ENCODE data around the gene PRKCB.

Gene PRKCB

DNA sequence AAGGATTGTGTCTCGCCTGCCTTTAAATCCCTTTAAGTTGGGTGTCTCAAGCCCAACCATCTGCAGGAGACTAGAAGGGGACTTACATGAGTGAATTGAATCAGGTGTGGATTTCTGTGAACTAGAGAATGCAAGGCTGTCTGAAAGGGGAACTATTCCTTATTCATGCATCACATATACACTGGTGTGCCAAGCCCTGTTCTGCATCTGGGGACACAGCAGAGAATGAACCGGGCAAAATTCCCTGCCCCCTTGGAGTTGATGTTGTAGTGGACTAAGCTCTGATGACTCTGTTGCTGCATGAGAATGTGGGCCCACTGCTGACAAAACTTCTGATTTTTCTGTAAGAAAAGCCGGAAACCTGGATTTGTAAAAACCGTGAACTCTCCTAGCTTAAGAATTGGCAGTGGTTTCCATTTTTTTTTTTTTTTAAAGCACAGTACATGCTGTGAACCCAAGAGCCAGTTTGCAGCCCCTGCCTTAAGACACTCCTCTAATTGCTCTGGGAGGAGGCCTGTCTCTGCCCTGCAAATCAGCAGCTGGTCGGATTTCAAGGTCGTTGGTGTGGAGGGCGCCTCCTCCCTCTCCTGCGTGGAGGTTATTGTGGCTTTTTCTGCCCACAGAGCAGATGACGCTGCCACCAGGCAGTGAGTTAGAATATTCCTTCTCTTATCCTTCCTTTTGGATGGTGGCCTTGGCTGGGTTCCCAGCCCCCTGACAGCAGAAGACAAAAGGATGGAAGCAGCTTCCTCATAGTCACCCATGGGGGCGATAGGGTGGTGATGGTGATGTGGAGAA, 131.0 kb downstream of the PRKCB start:
- peaks cover 85% of the 10 kb centered on the region for H3K4me1 Mint-ChIP-seq
- peak overlapping the region; percentile 38 for H3K4me3 Mint-ChIP-seq
- H3K36me3 Mint-ChIP-seq: peaks cover 62% of the 10 kb centered on the region
- peak; percentile 80 for ATAC-seq
- H3K27ac Mint-ChIP-seq: peak overlapping the region; percentile 84
- H3K27me3 Mint-ChIP-seq: no peaks in the 10 kb centered on the region
- peaks cover 4% of the 10 kb centered on the region for H3K9me3 Mint-ChIP-seq

DNA sequence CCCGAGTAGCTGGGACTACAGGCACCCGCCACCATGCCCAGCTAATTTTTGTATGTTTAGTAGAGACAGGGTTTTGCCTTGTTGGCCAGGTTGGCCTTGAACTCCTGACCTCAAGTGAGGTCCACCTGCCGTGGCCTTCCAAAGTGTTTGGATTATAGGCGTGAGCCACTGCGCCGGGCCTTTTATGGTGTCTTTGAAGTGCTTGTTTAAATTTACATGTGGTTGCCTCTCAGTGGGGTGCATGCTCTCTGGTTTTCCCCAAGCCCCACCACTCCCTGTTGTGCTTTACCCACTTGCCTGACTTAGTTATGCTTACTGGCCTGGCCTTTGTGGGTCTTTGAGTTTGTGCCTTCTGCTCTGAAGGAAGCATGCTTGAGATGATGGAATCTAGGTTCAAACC, 132.0 kb downstream of the PRKCB start:
- Mint-ChIP-seq H3K27me3 (no peaks in the 10 kb centered on the region), H3K4me1 (peaks cover 85% of the 10 kb centered on the region), H3K9me3 (no peaks in the 10 kb centered on the region), H3K4me3 (peak overlapping the region; percentile 2), H3K36me3 (peaks cover 59% of the 10 kb centered on the region), H3K27ac (peak overlapping the region; percentile 84)
- peak; percentile 65 for ATAC-seq

DNA sequence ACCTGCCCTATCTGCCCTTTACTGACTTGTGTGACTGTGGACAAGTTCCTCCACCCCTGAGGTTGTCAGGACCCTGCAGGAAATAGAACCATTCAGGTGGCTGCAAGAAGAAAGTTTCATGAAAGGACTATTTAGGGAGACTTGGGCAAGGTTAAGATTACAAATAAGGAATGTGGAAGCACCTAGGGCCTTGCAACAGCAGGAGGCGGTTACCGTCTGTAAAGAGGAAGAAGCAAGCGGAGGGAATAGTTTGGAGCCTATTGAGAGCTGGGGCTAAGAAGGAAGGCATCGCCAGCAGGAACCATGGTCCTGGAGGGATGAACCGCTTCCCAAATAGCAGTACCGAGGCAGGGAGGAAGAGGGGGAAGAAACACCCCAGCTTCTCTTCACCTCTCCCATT, 132.4 kb downstream of the PRKCB start:
- Mint-ChIP-seq H3K4me1 (peaks cover 84% of the 10 kb centered on the region), H3K27me3 (no peaks in the 10 kb centered on the region), H3K9me3 (no peaks in the 10 kb centered on the region), H3K27ac (peak overlapping the region; percentile 84), H3K4me3 (peak overlapping the region; percentile 2), H3K36me3 (peaks cover 57% of the 10 kb centered on the region)
- ATAC-seq: no peak

DNA sequence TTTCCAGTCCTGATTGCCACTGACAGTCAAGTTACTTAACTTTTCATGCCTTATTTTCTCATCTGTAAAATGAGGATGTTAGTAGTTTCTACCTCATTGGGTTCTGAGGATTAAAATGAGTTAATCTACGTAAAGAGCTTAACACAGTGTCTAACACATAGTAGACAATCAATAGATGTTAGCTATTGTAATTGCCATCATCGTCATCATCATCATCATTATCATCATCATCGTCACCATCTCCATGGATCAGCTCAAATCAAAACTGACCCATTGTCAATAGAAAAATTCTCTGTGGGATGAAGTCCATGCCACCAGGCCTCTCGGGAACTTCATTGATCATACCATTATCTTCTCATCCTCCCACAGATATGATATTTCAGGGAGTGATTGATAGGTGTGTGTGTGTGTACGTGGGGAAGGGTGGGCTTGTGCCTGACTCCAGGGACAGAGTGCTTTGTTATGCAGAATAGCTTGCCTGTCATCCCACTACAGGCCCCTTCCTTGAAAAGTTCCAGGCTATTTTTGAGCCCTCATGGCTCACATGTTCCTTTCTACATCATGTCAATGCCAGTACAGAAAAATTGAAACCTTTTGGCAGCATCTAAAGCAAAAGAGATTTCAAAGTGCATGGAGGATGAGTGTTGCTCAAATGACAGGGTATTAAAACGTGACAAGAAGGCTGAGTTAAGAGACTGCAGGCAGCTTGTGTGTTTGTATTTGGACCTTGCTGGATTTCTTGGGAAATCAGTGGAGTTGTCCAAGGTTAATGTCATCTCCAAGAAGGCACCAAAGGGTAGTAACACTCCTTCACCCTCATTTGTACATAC, 133.9 kb downstream of the PRKCB start:
- peaks cover 89% of the 10 kb centered on the region for H3K4me1 Mint-ChIP-seq
- H3K27ac Mint-ChIP-seq: peak overlapping the region; percentile 84

DNA sequence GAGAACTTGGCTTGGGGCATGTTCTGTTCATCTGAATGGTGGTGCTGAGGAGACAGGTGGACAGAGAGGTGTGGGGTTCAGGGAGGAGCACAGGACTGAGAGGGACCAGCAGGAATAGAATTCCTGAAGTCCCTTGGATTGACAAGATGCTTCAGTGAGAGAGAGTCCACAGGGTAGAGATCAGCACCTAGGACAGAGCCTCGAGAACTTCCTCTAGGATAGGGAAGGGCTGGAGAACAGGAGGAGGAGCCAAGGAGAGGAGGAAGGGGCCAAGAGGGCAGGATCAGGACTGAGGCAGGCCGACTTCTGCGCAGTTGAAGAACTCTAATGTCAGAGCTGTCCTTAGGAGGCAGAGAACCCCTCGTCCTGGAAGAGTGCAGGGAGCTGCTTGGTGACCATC, 138.4 kb downstream of the PRKCB start:
- Mint-ChIP-seq H3K36me3 (peaks cover 38% of the 10 kb centered on the region), H3K27ac (peak overlapping the region; percentile 68), H3K4me3 (peak overlapping the region; percentile 13), H3K4me1 (peaks cover 92% of the 10 kb centered on the region), H3K9me3 (no peaks in the 10 kb centered on the region), H3K27me3 (no peaks in the 10 kb centered on the region)
- ATAC-seq: no peak

More for the DNA sequence above, 133.9 kb downstream of the PRKCB start:
- peaks cover 59% of the 10 kb centered on the region for H3K36me3 Mint-ChIP-seq
- no peak for ATAC-seq
- H3K27me3 Mint-ChIP-seq: no peaks in the 10 kb centered on the region
- H3K4me3 Mint-ChIP-seq: no peak overlapping the region
- H3K9me3 Mint-ChIP-seq: no peaks in the 10 kb centered on the region

DNA sequence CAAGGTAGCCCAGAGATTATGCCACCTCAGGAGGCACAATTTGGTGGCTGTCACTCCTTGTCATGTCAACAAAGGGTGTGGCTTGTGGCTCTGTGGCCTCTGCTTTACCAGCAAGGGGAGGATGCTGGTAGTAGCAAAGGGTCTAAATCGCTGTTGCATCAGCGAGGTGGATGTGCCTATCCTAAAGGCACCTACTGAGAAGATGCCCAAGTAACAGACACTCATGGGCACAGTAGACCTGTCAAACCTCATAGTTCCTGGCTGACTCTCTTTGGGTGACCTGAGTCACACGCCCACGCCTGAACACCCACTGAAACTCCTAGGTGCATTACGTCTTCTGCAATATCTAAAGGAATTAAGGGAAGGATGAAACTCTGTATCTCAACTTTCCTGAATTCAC, 139.5 kb downstream of the PRKCB start:
- Mint-ChIP-seq H3K27me3 (no peaks in the 10 kb centered on the region), H3K27ac (peak overlapping the region; percentile 72), H3K9me3 (no peaks in the 10 kb centered on the region), H3K4me1 (peaks cover 92% of the 10 kb centered on the region), H3K4me3 (no peak overlapping the region), H3K36me3 (peaks cover 27% of the 10 kb centered on the region)
- no peak for ATAC-seq

DNA sequence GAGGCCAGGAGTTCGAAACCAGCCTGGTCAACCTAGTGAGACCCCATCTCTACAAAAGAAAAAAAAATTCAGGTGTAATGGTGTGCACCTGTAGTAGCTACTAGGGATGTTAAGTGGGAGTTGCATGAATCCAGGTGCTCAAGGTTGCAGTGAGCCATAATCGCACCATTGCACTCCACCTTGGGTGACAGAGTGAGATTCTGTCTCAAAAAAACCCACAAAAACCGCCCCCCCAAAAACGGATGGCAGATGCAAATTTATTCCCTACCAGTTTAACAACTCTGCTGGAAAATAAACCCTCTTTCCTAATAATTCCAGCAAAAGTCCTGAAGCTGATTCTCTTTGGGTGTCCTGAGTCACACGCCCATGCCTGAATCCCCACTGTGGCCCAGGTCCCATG, 140.3 kb downstream of the PRKCB start:
- no peak for ATAC-seq
- no peaks in the 10 kb centered on the region for H3K9me3 Mint-ChIP-seq
- peaks cover 86% of the 10 kb centered on the region for H3K4me1 Mint-ChIP-seq
- peak overlapping the region; percentile 1 for H3K4me3 Mint-ChIP-seq
- H3K27ac Mint-ChIP-seq: peak overlapping the region; percentile 72
- no peaks in the 10 kb centered on the region for H3K27me3 Mint-ChIP-seq
- peaks cover 22% of the 10 kb centered on the region for H3K36me3 Mint-ChIP-seq

DNA sequence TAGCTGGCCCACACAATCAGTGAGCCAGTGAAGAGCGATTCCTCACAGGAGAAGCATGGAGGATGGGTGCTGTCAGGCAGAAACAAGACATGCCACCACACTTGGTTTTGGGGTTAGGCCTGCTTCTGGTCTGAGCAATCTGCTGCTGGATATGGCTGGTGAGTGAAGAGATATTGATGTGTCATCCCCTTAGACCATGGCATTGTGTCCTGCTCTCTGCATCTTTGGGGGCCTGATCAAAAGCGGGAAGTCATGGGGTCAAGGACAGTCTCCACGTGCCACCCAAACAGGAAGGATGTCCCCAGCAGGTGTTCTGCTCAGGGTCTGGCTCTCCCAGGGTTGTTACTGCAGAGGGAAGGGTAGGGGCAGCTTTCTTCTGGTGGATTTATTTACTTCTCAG, 140.7 kb downstream of the PRKCB start:
- H3K4me3 Mint-ChIP-seq: peak overlapping the region; percentile 1
- peak; percentile 82 for ATAC-seq

DNA sequence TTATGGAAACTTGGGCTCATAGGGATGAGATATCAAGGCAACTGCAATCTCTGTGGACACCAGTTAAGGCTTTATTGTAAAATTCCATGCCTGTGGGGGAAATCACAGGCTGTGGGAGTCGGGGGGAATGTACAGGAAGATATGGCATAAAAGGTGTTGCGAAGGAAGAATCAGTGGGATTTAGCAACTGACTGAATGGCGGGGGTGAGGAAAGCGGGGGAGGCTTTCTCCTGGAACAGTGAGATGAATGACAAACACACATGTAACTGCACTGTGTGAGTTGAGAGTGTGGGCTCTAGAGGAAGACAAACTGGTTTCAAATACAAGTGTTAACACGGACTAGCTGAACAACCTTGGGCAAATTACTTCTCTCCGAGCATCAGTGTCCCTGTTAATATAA, 143.7 kb downstream of the PRKCB start:
- H3K27ac Mint-ChIP-seq: peak overlapping the region; percentile 20

More for the DNA sequence above, 140.7 kb downstream of the PRKCB start:
- Mint-ChIP-seq H3K27me3 (no peaks in the 10 kb centered on the region), H3K27ac (peak overlapping the region; percentile 72), H3K9me3 (no peaks in the 10 kb centered on the region), H3K4me1 (peaks cover 81% of the 10 kb centered on the region), H3K36me3 (peaks cover 22% of the 10 kb centered on the region)

DNA sequence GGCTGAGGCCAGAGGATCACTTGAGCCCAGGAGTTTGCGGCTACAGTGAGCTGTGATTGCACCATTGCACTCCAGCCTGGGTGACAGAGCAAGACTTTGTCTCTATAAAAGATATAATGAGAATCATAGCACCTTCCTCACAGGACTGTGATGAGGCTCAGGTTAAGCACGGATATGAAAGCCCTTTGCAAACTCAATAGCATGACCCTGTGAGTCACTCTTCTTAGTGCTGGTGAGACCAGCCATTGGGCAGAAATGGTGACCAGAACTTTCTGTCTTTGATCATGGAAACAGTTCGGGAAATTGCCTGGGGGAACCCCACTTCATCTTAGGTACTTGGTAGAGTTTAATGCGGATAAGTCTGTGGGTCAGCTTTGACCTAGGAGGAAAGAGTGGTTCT, 144.2 kb downstream of the PRKCB start:
- Mint-ChIP-seq H3K27me3 (no peaks in the 10 kb centered on the region), H3K4me1 (peaks cover 75% of the 10 kb centered on the region), H3K27ac (peak overlapping the region; percentile 20), H3K9me3 (no peaks in the 10 kb centered on the region), H3K36me3 (peaks cover 20% of the 10 kb centered on the region), H3K4me3 (no peak overlapping the region)
- peak; percentile 67 for ATAC-seq

More for the DNA sequence above, 143.7 kb downstream of the PRKCB start:
- Mint-ChIP-seq H3K4me1 (peaks cover 77% of the 10 kb centered on the region), H3K36me3 (peaks cover 20% of the 10 kb centered on the region), H3K9me3 (no peaks in the 10 kb centered on the region), H3K27me3 (no peaks in the 10 kb centered on the region), H3K4me3 (no peak overlapping the region)
- no peak for ATAC-seq

DNA sequence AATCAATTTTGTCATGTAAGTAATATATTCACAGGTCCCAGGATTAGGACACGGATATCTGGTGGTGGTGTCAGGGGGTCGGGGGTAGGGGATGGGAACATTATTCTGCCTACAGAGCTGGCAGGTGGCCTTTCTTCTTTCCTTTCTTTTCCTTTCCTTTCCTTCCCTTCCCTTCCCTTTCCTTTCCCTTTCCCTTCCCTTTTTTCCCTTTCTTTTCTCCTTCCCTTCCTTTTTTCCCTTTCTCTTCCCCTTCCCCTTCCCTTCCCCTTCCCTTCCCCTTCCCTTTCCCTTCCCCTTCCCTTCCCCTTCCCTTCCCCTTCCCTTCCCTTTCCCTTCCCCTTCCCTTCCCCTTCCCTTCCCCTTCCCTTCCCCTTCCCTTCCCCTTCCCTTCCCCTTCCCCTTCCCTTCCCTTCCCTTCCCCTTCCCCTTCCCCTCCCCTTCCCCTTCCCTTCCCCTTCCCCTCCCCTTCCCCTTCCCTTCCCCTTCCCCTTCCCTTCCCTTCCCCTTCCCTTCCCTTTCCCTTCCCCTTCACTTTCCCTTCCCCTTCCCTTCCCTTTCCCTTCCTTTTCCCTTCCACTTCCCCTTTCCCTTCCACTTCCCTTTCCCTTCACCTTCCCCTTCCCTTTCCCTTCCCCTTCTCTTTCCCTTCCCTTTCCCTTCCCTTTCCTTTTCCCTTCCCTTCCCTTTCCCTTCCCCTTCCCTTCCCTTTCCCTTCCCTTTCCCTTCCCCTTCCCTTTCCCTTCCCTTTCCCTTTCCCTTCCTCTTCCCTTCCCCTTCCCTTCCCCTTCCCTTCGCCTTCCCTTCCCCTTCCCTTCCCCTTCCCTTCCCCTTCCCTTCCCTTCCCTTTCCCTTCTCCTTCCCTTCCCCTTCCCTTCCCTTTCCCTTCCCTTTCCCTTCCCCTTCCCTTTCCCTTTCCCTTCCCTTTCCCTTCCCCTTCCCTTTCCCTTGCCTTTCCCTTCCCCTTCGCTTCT, 145.9 kb downstream of the PRKCB start:
- Mint-ChIP-seq H3K27me3 (no peaks in the 10 kb centered on the region), H3K9me3 (no peaks in the 10 kb centered on the region), H3K27ac (peak overlapping the region; percentile 81), H3K4me1 (peaks cover 59% of the 10 kb centered on the region), H3K36me3 (peaks cover 24% of the 10 kb centered on the region), H3K4me3 (no peak overlapping the region)
- no peak for ATAC-seq

DNA sequence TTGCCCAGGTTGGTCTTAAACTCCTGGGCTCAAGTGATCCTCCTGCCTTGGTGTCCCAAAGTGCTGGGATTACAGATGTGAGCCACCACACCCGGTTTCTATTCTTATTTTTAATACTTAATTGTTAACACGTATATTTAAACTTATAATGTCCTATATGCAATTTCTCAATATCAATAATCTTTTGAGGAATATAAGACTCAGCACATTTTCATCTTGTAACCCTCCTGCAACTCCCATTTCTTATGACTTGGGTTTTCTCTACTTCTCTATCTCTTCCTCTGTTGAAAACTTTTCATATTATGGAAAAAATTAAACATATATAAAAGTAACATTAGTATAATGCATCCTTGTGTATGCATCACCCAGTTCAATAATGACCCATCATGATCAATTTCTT, 150.7 kb downstream of the PRKCB start:
- Mint-ChIP-seq H3K4me3 (no peak overlapping the region), H3K4me1 (peaks cover 54% of the 10 kb centered on the region), H3K27ac (no peak overlapping the region), H3K9me3 (no peaks in the 10 kb centered on the region), H3K27me3 (no peaks in the 10 kb centered on the region), H3K36me3 (peaks cover 51% of the 10 kb centered on the region)
- ATAC-seq: no peak

DNA sequence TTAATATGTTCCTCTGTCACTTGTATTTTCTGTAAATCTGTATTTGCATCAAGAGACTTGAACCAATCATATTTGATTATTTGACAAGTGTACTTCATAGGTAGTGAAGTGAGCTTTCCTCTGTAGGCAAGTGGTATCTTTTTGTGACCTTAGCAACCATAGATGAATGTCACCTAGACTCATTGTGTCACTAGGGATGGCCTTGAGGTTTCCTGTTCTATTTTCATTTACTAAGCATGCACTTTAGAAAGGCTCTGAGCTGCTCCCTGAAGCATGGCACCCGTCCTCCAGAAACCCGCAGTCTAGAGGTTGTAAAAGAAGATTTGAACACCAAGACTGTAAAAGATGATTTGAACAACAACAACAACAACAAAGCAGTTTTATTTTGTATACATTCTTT, 151.7 kb downstream of the PRKCB start:
- Mint-ChIP-seq H3K27ac (peak overlapping the region; percentile 73), H3K9me3 (no peaks in the 10 kb centered on the region), H3K4me3 (no peak overlapping the region), H3K27me3 (no peaks in the 10 kb centered on the region), H3K4me1 (peaks cover 51% of the 10 kb centered on the region), H3K36me3 (peaks cover 47% of the 10 kb centered on the region)
- peak; percentile 100 for ATAC-seq

DNA sequence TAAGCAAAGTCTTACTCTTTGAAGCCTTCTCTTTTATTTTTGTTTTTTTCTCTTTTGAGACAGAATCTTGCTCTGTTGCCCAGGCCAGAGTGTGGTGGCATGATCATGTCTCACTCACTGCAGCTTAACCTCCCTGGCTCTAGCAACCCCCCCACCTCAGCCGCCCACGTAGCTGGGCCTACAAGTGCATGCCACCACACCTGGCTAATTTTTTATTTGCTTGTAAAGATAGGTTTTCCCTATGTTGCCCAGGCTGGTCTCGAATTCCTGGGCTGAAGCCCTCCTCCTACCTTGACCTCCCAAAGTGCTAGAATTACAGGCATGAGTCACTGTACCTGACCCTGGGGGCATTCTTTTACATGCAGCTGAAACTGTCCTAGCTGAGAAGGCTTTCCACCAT, 154.7 kb downstream of the PRKCB start:
- Mint-ChIP-seq H3K27ac (peak overlapping the region; percentile 38), H3K27me3 (no peaks in the 10 kb centered on the region), H3K9me3 (no peaks in the 10 kb centered on the region), H3K4me3 (no peak overlapping the region), H3K4me1 (peaks cover 29% of the 10 kb centered on the region), H3K36me3 (peaks cover 49% of the 10 kb centered on the region)
- no peak for ATAC-seq

DNA sequence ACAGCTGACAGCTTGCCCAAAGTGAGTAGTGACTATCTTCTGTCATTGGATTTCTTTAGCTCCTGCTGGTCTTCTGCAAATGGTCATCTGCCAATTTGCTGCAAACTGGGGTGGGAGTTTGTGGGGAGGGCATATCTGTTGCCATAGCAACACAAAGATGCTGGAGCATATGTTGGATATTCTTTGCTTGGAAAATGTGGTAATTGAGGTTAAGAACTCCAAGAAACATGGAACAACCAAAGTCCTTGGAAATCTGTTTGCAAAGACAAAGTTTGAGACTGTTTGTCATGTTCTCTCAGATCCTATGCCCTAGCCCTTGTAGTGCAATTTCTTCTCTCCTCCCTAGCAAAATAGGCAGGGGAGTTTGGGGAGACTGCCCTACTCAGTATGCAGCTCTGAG, 155.3 kb downstream of the PRKCB start:
- Mint-ChIP-seq H3K4me1 (peaks cover 29% of the 10 kb centered on the region), H3K9me3 (no peaks in the 10 kb centered on the region), H3K27me3 (no peaks in the 10 kb centered on the region), H3K36me3 (peaks cover 54% of the 10 kb centered on the region), H3K27ac (peak overlapping the region; percentile 38), H3K4me3 (no peak overlapping the region)
- ATAC-seq: no peak

Data from stimulated activated memory B cell treated with anti-CD40 and anti-IgM and Interleukin-4, amounts not matched to agents 10 μg/mL and 1 μg/mL and 100 μg/mL, for 72 hours (primary cell).